ENCODE results near the gene WFDC2. TPM values are rescaled to one million over a fixed set of nuclear protein-coding genes. Genes with fewer than 3 reads are reported as not detected.

Gene WFDC2
- total RNA-seq = 0.22 and 0.65 TPM in 2 replicates

GRCh38 chr20:45469336-45470261 is at the start of gene WFDC2:
Gene WFDC2 (plus strand): TSS chr20:45469753. CDS start chr20:45469782, 29 bp downstream.

GRCh38 chr20:45515147-45515913 is 45.8 kb downstream of the WFDC2 start, which contains the start of gene SPINT3:
Gene SPINT3 (minus strand): TSS chr20:45515622. CDS start chr20:45515608, 14 bp downstream.

Small RNA genes within 50 kb of the gene (small RNA-seq; reads per million reads assigned to genes)
- not detected for gene MIR6812

Other genes with a start within 250 kb of the WFDC2 start
- gene SEMG2, start 248.4 kb upstream of the WFDC2 start, total RNA-seq = not detected in 2 replicates
- 11.7 and 12.4 TPM in 2 replicates for gene SLPI, start 215.2 kb upstream of the WFDC2 start, total RNA-seq
- not detected in 2 replicates for gene RBPJL, start 162.9 kb upstream of the WFDC2 start, total RNA-seq
- gene MATN4, start 161.5 kb upstream of the WFDC2 start, total RNA-seq = not detected in 2 replicates
- gene SDC4, start 121.3 kb upstream of the WFDC2 start, total RNA-seq = 353 and 389 TPM in 2 replicates
- gene SYS1, start 106.6 kb upstream of the WFDC2 start, total RNA-seq = 25.7 and 34.5 TPM in 2 replicates
- not detected in 2 replicates for gene TP53TG5, start 91.4 kb upstream of the WFDC2 start, total RNA-seq
- 4.1 and 4.5 TPM in 2 replicates for gene DBNDD2, start 61.5 kb upstream of the WFDC2 start, total RNA-seq
- 46.9 and 52.1 TPM in 2 replicates for gene PIGT, start 53.6 kb upstream of the WFDC2 start, total RNA-seq
- not detected in 2 replicates for gene SPINT3, start 45.9 kb downstream of the WFDC2 start, total RNA-seq
- gene WFDC6, start 69.7 kb downstream of the WFDC2 start, total RNA-seq = not detected in 2 replicates
- gene EPPIN, start 77.6 kb downstream of the WFDC2 start, total RNA-seq = not detected in 2 replicates
- not detected in 2 replicates for gene WFDC8, start 109.5 kb downstream of the WFDC2 start, total RNA-seq
- gene WFDC10A, start 160.0 kb downstream of the WFDC2 start, total RNA-seq = not detected in 2 replicates
- not detected in 2 replicates for gene WFDC9, start 161.5 kb downstream of the WFDC2 start, total RNA-seq
- gene WFDC11, start 200.5 kb downstream of the WFDC2 start, total RNA-seq = not detected in 2 replicates
- not detected in 2 replicates for gene WFDC13, start 232.3 kb downstream of the WFDC2 start, total RNA-seq
- gene WFDC10B, start 235.3 kb downstream of the WFDC2 start, total RNA-seq = not detected in 2 replicates